ENCODE results near the gene ARHGAP24.

GRCh38 chr4:85995361-85995760 lies 520.4 kb downstream of the ARHGAP24 start:
- TF ChIP-seq CTCF (IDR thresholded peaks at IDR 0.05; ENCODE audit: low read depth, low read length, missing input control) = no peak
- TF ChIP-seq HNF4A (conservative IDR thresholded peaks at IDR 0.05) = no peak
- TF ChIP-seq ATF3 (IDR thresholded peaks at IDR 0.05) = no peak
- TF ChIP-seq TAF1 (conservative IDR thresholded peaks at IDR 0.05) = no peak
- no peak for TF ChIP-seq MAX (IDR thresholded peaks at IDR 0.05)
- TF ChIP-seq SP1 (IDR thresholded peaks at IDR 0.05) = no peak
- no peak for TF ChIP-seq YY1 (IDR thresholded peaks at IDR 0.05)
- no peak for TF ChIP-seq REST (IDR thresholded peaks at IDR 0.05)
- TF ChIP-seq EGR1 (IDR thresholded peaks at IDR 0.05; ENCODE audit: low read depth in 2 of 2) = no peak
- TF ChIP-seq GABPA (IDR thresholded peaks at IDR 0.05 in 1 of 2, conservative IDR thresholded peaks at IDR 0.05 in 1 of 2) = no peak
- TF ChIP-seq RAD21 (IDR thresholded peaks at IDR 0.05) = no peak
- no peak for TF ChIP-seq ZBTB33 (IDR thresholded peaks at IDR 0.05)
- no peak for TF ChIP-seq FOXA1 (IDR thresholded peaks at IDR 0.05)

Data from liver (tissue), 3 donors.